Activated T-helper 2 cell treated with anti-CD3 and anti-CD28 coated beads, Interferon-gamma antibody, Interleukin-2, Interleukin-4, amounts not matched to agents 10 μg/mL and 5 μg/mL and 100 μg/mL, durations not matched to agents 14 hours and 24 hours and 36 hours (primary cell): Measurements from ENCODE around the gene CFAP299. TPM values are rescaled to one million over a fixed set of nuclear protein-coding genes. Genes with fewer than 3 reads are reported as not detected.

Source experiments
- DNase-seq: peaks from one replicate; pipeline ENCODE4 v3.0.0; 2021; ENCODE audit warnings: low spot score
- H3K27ac Mint-ChIP-seq: one replicate; pipeline ENCODE4 v1.8.0; 2021; ENCODE audit warnings: mixed read lengths
- H3K27me3 Mint-ChIP-seq: one replicate; pipeline ENCODE4 v1.8.0; 2021; ENCODE audit warnings: low read depth, mixed read lengths
- H3K36me3 Mint-ChIP-seq: one replicate; pipeline ENCODE4 v1.8.0; 2021; ENCODE audit warnings: low read depth, mixed read lengths
- H3K4me1 Mint-ChIP-seq: one replicate; pipeline ENCODE4 v1.8.0; 2021; ENCODE audit warnings: low read depth, mixed read lengths
- H3K4me3 Mint-ChIP-seq: one replicate; pipeline ENCODE4 v1.8.0; 2021; ENCODE audit warnings: low read depth, mild to moderate bottlenecking, moderate library complexity, mixed read lengths
- H3K9me3 Mint-ChIP-seq: one replicate; pipeline ENCODE4 v1.8.0; 2021; ENCODE audit warnings: mixed read lengths
- intact Hi-C: fragments of 100-400 bp; cut with micrococcal nuclease; formaldehyde crosslinking; loops from one replicate; pipeline ENCODE4 v1.15.1; 2023
- total RNA-seq: library from RNA; stranded (reverse); gene quantifications from 2 replicates; pipeline ENCODE4 v1.2.3, GENCODE V29; 2022

CFAP299 gene
- total RNA-seq, 1 donor from 2014 or later = not detected

- Mint-ChIP-seq H3K27ac (no peak overlapping the region), H3K36me3 (no peaks in the 10 kb centered on the region), H3K27me3 (peaks cover 4% of the 10 kb centered on the region), H3K4me3 (no peak overlapping the region), H3K4me1 (peaks cover 2% of the 10 kb centered on the region), H3K9me3 (no peaks in the 10 kb centered on the region)
- intact Hi-C loops = no loop called here
- DNase-seq = no peak
These were observed 139.7 kb downstream of the CFAP299 start for GRCh38 chr4:80475236-80475635.

DNA sequence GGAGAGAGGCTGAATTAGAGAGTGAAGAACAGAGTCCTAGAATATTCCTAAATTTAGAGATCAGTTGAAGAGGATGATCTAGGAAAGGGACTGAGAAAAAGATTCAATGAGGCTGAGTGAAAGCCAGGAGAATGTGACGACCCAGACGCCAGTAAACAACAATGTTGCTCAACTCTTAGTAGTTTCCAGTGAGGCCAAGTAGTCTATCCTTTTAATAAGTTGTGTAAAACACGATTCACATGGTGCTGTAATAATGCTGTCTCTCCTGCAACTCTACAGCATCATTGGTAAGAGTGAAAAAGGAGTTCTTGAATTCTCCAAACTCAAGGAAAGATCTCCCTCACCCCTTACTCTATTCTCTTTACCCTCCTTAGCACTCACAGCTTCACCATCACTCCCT is 140.3 kb downstream of the CFAP299 start:
- no peak for DNase-seq
- Mint-ChIP-seq H3K27me3 (peaks cover 2% of the 10 kb centered on the region), H3K9me3 (no peaks in the 10 kb centered on the region), H3K4me3 (no peak overlapping the region), H3K4me1 (peaks cover 2% of the 10 kb centered on the region), H3K27ac (no peak overlapping the region), H3K36me3 (no peaks in the 10 kb centered on the region)
- intact Hi-C loops = no loop called here

DNA sequence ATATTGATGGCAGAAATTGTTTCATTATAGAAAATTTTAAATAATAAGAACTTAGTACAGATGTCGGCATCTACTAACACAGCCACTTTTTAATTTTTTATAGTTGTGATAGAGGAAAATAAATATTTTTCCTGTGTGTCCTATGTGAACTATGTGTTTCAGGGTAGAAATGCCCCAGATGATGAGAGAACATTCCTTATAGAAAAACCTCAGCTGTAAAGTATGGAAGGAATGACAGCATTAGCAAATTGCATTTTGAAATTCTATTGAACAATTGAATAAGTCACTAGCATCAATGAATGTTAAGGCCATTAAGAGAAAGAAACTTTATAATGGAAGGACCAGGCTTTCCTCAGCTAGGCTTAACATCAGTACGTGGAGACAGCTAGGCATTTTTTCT is 149.2 kb downstream of the CFAP299 start:
- Mint-ChIP-seq H3K36me3 (peaks cover 7% of the 10 kb centered on the region), H3K9me3 (peaks cover 6% of the 10 kb centered on the region), H3K27me3 (peaks cover 4% of the 10 kb centered on the region), H3K4me3 (no peak overlapping the region), H3K4me1 (peaks cover 3% of the 10 kb centered on the region), H3K27ac (no peak overlapping the region)
- DNase-seq = no peak
- intact Hi-C loops = no loop called here

DNA sequence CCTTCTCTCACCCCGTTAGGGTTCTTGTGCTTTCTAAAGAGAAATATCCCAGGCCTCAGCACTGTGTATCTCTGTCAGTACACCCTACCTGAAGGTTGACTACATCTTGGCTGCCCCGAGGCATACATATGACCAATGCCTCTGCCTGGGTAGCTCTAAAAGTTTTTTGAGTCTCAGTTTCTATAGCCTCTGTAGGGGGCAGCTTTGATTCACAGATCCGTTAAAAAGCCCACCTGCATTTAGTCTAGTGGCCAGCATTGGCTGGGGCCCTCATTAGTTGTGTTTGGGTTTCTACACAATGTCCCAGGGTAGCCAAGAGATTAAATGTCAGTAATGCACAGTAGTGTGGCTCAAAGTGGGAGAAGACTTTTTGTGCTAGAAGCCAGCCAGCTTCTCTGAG is 151.1 kb downstream of the CFAP299 start:
- Mint-ChIP-seq H3K36me3 (peaks cover 7% of the 10 kb centered on the region), H3K27ac (no peak overlapping the region), H3K4me1 (peaks cover 6% of the 10 kb centered on the region), H3K27me3 (peaks cover 4% of the 10 kb centered on the region), H3K4me3 (no peak overlapping the region), H3K9me3 (peaks cover 6% of the 10 kb centered on the region)
- intact Hi-C loops = no loop called here
- no peak for DNase-seq

GRCh38 chr4:80489798-80490197 is 154.3 kb downstream of the CFAP299 start:
- Mint-ChIP-seq H3K4me1 (peaks cover 28% of the 10 kb centered on the region), H3K27me3 (no peaks in the 10 kb centered on the region), H3K36me3 (peaks cover 14% of the 10 kb centered on the region), H3K9me3 (peaks cover 19% of the 10 kb centered on the region), H3K4me3 (no peak overlapping the region), H3K27ac (no peak overlapping the region)
- intact Hi-C loops = no loop called here
- no peak for DNase-seq

- DNase-seq = peak; percentile 58
- Mint-ChIP-seq H3K27ac (peak overlapping the region; percentile 34), H3K4me1 (peaks cover 28% of the 10 kb centered on the region), H3K36me3 (peaks cover 19% of the 10 kb centered on the region), H3K4me3 (no peak overlapping the region), H3K9me3 (peaks cover 32% of the 10 kb centered on the region), H3K27me3 (no peaks in the 10 kb centered on the region)
- intact Hi-C loops = no loop called here
These were observed 157.2 kb downstream of the CFAP299 start for GRCh38 chr4:80492761-80493160.

- peaks cover 12% of the 10 kb centered on the region for H3K36me3 Mint-ChIP-seq
- H3K4me3 Mint-ChIP-seq = no peak overlapping the region
- H3K27me3 Mint-ChIP-seq = no peaks in the 10 kb centered on the region
- intact Hi-C loops = no loop called here
- peaks cover 26% of the 10 kb centered on the region for H3K4me1 Mint-ChIP-seq
- H3K27ac Mint-ChIP-seq = no peak overlapping the region
- peaks cover 38% of the 10 kb centered on the region for H3K9me3 Mint-ChIP-seq
- no peak for DNase-seq
These were observed 160.3 kb downstream of the CFAP299 start for GRCh38 chr4:80495865-80496264.

DNA sequence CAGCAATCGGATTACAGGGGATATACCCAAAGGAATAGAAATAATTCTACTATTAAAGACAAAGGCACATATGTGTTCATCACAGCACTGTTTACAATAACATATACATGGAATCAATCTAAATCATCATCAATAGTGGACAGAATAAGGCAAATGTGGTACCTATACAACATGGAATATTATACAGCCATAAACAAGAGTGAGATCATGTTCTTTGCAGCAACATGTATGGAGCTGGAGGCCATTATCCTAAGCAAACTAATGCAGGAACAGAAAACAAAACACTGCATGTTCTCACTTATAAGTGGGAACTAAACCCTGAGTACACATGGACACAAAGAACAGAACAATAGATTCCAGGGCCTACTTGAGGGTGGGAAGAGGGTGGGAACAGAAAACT is 163.2 kb downstream of the CFAP299 start:
- intact Hi-C loops = no loop called here
- no peak for DNase-seq

DNA sequence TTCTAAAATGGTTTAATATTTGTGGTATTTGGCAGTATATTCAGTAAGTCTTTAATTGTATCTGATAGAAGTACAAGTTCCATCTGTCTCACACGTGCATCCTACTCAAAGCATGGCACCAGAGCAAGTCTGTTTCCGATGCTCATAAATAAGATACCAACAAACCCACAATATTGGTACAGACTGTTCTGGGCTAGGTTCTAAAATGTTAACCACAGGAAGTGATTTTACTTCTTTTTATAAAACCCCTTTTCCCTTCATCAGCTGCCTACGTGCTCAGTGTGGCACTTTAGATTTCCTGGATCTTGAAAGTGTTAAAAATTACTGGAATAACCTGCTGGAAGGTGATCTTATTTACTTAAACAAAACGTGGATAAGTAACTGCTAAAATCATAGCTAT is 165.1 kb downstream of the CFAP299 start:
- peaks cover 25% of the 10 kb centered on the region for H3K9me3 Mint-ChIP-seq
- no peak overlapping the region for H3K27ac Mint-ChIP-seq
- H3K4me3 Mint-ChIP-seq = no peak overlapping the region
- no peak for DNase-seq
- peaks cover 5% of the 10 kb centered on the region for H3K36me3 Mint-ChIP-seq
- peaks cover 6% of the 10 kb centered on the region for H3K4me1 Mint-ChIP-seq
- H3K27me3 Mint-ChIP-seq = peaks cover 4% of the 10 kb centered on the region
- intact Hi-C loops = no loop called here

More for the DNA sequence above, 163.2 kb downstream of the CFAP299 start:
- H3K9me3 Mint-ChIP-seq = peaks cover 30% of the 10 kb centered on the region
- H3K4me1 Mint-ChIP-seq = peaks cover 12% of the 10 kb centered on the region
- H3K27me3 Mint-ChIP-seq = peaks cover 4% of the 10 kb centered on the region
- peaks cover 9% of the 10 kb centered on the region for H3K36me3 Mint-ChIP-seq
- H3K4me3 Mint-ChIP-seq = no peak overlapping the region
- no peak overlapping the region for H3K27ac Mint-ChIP-seq

DNA sequence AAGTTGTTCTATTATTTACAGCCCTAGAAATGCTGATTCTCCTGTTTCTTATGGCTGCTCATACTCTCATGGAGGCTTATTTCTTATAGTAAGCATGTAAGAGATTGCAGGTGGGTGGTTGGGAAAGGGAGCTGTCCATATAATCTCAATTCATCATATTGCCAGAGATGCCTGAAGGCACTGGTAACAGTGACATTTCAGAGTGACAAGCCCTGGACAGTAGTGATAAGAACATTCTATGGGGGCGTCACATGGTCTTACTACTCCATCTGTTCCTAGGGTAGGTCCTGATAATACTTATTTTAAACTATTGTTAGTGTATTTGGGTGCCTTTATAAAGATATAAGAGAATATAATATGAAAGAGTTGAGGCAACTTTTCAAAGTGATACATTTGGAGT is 171.5 kb downstream of the CFAP299 start:
- no peak overlapping the region for H3K27ac Mint-ChIP-seq
- no peak overlapping the region for H3K4me3 Mint-ChIP-seq
- intact Hi-C loops = no loop called here
- peaks cover 4% of the 10 kb centered on the region for H3K27me3 Mint-ChIP-seq
- DNase-seq = no peak
- no peaks in the 10 kb centered on the region for H3K9me3 Mint-ChIP-seq
- no peaks in the 10 kb centered on the region for H3K4me1 Mint-ChIP-seq
- H3K36me3 Mint-ChIP-seq = no peaks in the 10 kb centered on the region

GRCh38 chr4:80507507-80507906 is 172.0 kb downstream of the CFAP299 start:
- Mint-ChIP-seq H3K36me3 (no peaks in the 10 kb centered on the region), H3K4me3 (no peak overlapping the region), H3K27me3 (peaks cover 3% of the 10 kb centered on the region), H3K27ac (no peak overlapping the region), H3K4me1 (no peaks in the 10 kb centered on the region), H3K9me3 (no peaks in the 10 kb centered on the region)
- intact Hi-C loops = no loop called here
- no peak for DNase-seq

GRCh38 chr4:80515496-80515895 is 180.0 kb downstream of the CFAP299 start:
- no peaks in the 10 kb centered on the region for H3K9me3 Mint-ChIP-seq
- H3K27ac Mint-ChIP-seq = no peak overlapping the region
- no peak for DNase-seq
- no peak overlapping the region for H3K4me3 Mint-ChIP-seq
- H3K36me3 Mint-ChIP-seq = no peaks in the 10 kb centered on the region
- no peaks in the 10 kb centered on the region for H3K4me1 Mint-ChIP-seq
- H3K27me3 Mint-ChIP-seq = no peaks in the 10 kb centered on the region
- intact Hi-C loops = no loop called here

GRCh38 chr4:80521438-80521837 is 185.9 kb downstream of the CFAP299 start:
- no peaks in the 10 kb centered on the region for H3K27me3 Mint-ChIP-seq
- no peaks in the 10 kb centered on the region for H3K9me3 Mint-ChIP-seq
- no peak overlapping the region for H3K27ac Mint-ChIP-seq
- intact Hi-C loops = no loop called here
- H3K4me3 Mint-ChIP-seq = no peak overlapping the region
- no peaks in the 10 kb centered on the region for H3K36me3 Mint-ChIP-seq
- no peaks in the 10 kb centered on the region for H3K4me1 Mint-ChIP-seq
- DNase-seq = no peak

DNA sequence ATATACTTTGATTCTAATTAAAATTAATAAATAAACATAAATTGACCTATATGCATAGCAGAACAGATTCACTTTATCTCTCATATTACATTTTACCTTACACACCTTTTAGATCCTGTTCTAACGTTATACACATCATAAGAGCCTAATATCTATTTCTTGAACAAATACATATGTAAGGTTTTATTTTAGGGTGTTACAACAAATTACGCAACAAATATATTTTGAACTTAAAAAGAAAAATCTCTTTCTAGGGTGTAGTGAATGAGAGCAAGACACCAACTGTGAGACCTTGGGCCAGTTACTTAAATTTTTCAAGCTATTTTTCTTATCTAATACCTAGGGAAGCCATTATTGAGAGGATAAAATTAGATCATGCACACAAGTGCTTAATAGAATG is 191.2 kb downstream of the CFAP299 start:
- no peaks in the 10 kb centered on the region for H3K4me1 Mint-ChIP-seq
- H3K27me3 Mint-ChIP-seq = peaks cover 26% of the 10 kb centered on the region
- H3K9me3 Mint-ChIP-seq = no peaks in the 10 kb centered on the region
- H3K36me3 Mint-ChIP-seq = no peaks in the 10 kb centered on the region
- intact Hi-C loops = no loop called here
- no peak overlapping the region for H3K4me3 Mint-ChIP-seq
- DNase-seq = no peak
- H3K27ac Mint-ChIP-seq = no peak overlapping the region
